Neural progenitor cell (in vitro differentiated cells): ENCODE results near the gene NR1H4. TPM values are rescaled to one million over a fixed set of nuclear protein-coding genes. Genes with fewer than 3 reads are reported as not detected.

Source experiments
- DNase-seq: peaks from one replicate; pipeline ENCODE4 v3.0.0-alpha.2; 2016; ENCODE audit warnings: low spot score
- H2AFZ ChIP-seq: fragments of 200-600 bp; sonication (generic); replicated peaks from 2 replicates; pipeline ENCODE4 v1.6.1; 2016; ENCODE audit warnings: antibody characterized with exemption
- H3F3A ChIP-seq: fragments of 200-600 bp; sonication (generic); 2 replicates; pipeline ENCODE4 v1.6.1; 2016; ENCODE audit warnings: antibody characterized with exemption, low read depth
- H3K27ac ChIP-seq: fragments of 200-600 bp; sonication (generic); 2 replicates; pipeline ENCODE4 v1.5.1; 2016; ENCODE audit warnings: mild to moderate bottlenecking
- H3K27me3 ChIP-seq: fragments of 200-600 bp; sonication (generic); 2 replicates; pipeline ENCODE4 v1.6.1; 2016; ENCODE audit warnings: mild to moderate bottlenecking, moderate library complexity
- H3K36me3 ChIP-seq: fragments of 200-600 bp; sonication (generic); 2 replicates; pipeline ENCODE4 v1.5.1; 2016
- H3K4me1 ChIP-seq: fragments of 200-600 bp; sonication (generic); 2 replicates; pipeline ENCODE4 v1.6.1; 2016; ENCODE audit warnings: mixed run types
- H3K4me2 ChIP-seq: fragments of 200-600 bp; sonication (generic); 2 replicates; pipeline ENCODE4 v1.6.1; 2016
- H3K4me3 ChIP-seq: fragments of 200-600 bp; sonication (generic); 2 replicates; pipeline ENCODE4 v1.5.1; 2016
- H3K79me2 ChIP-seq: fragments of 200-600 bp; sonication (generic); 2 replicates; pipeline ENCODE4 v1.6.1; 2016; ENCODE audit warnings: low read depth
- H3K9ac ChIP-seq: fragments of 200-600 bp; sonication (generic); 2 replicates; pipeline ENCODE4 v1.6.1; 2016
- H3K9me3 ChIP-seq: fragments of 200-600 bp; sonication (generic); 2 replicates; pipeline ENCODE4 v1.5.1; 2016; ENCODE audit warnings: low read depth
- H4K20me1 ChIP-seq: fragments of 200-600 bp; sonication (generic); 2 replicates; pipeline ENCODE4 v1.6.1; 2016; ENCODE audit warnings: low read depth
- H3K27ac Mint-ChIP-seq: 3 replicates; pipeline ENCODE4 v1.8.0; 2021; ENCODE audit warnings: mixed read lengths
- H3K27me3 Mint-ChIP-seq: 2 replicates; pipeline ENCODE4 v1.8.0; 2022; ENCODE audit warnings: low read depth, mild to moderate bottlenecking, inconsistent platforms, moderate library complexity, mixed read lengths; ENCODE audit not compliant: insufficient read depth
- H3K36me3 Mint-ChIP-seq: 3 replicates; pipeline ENCODE4 v1.8.0; 2021; ENCODE audit warnings: mixed read lengths
- H3K4me1 Mint-ChIP-seq: 3 replicates; pipeline ENCODE4 v1.8.0; 2021; ENCODE audit warnings: mixed read lengths
- H3K4me3 Mint-ChIP-seq: 3 replicates; pipeline ENCODE4 v1.8.0; 2021; ENCODE audit warnings: mild to moderate bottlenecking, moderate library complexity, mixed read lengths
- H3K9me3 Mint-ChIP-seq: 3 replicates; pipeline ENCODE4 v1.8.0; 2020; ENCODE audit warnings: mixed read lengths
- EZH2 ChIP-seq: fragments of 200-600 bp; sonication (generic); IDR thresholded peaks from 2 replicates; pipeline ENCODE4 v1.6.1; 2017; ENCODE audit warnings: antibody characterized with exemption, mild to moderate bottlenecking, moderate library complexity
- EZH2phosphoT487 ChIP-seq: fragments of 200-600 bp; sonication (generic); IDR thresholded peaks from 2 replicates; pipeline ENCODE4 v1.6.1; 2017; ENCODE audit warnings: antibody characterized with exemption
- total RNA-seq: library from RNA; depleted of rRNA; stranded (reverse); fragments of >200 nt; gene quantifications from 2 replicates; pipeline ENCODE4 v1.2.3, GENCODE V29; 2015; ENCODE audit warnings: low replicate concordance
- TF ChIP-seq, protein P1 (sequence below): fragments of 200-600 bp; sonication (generic); IDR thresholded peaks from 2 replicates; pipeline ENCODE4 v1.5.1; 2017; ENCODE audit warnings: antibody characterized with exemption, mild to moderate bottlenecking

Gene NR1H4
- total RNA-seq, 1 donor from 2014 or later, result not detected

DNA sequence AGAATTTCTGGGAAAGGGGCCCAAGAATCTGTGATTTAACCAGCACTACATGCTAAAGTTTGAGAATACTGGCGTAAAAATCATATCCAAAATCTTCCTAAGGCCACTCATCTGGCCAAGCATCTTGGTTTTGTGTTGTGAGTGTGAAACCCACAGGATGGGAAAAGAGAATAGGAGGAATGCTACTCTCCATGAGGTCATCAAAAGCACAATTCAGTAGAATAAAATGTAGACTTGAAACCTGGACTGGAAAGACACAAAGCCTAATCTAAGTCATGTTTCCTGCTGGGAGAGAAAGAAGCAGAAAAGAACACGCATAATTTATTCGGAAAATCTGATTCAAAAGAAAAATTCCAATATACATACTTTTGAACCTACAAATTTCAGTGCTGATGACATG, 42.3 kb downstream of the NR1H4 start:
- TF ChIP-seq, protein P1, sequence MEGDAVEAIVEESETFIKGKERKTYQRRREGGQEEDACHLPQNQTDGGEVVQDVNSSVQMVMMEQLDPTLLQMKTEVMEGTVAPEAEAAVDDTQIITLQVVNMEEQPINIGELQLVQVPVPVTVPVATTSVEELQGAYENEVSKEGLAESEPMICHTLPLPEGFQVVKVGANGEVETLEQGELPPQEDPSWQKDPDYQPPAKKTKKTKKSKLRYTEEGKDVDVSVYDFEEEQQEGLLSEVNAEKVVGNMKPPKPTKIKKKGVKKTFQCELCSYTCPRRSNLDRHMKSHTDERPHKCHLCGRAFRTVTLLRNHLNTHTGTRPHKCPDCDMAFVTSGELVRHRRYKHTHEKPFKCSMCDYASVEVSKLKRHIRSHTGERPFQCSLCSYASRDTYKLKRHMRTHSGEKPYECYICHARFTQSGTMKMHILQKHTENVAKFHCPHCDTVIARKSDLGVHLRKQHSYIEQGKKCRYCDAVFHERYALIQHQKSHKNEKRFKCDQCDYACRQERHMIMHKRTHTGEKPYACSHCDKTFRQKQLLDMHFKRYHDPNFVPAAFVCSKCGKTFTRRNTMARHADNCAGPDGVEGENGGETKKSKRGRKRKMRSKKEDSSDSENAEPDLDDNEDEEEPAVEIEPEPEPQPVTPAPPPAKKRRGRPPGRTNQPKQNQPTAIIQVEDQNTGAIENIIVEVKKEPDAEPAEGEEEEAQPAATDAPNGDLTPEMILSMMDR, result no peak
- TF ChIP-seq EZH2, result no peak
- no peak for TF ChIP-seq EZH2phosphoT487
- H3K9ac ChIP-seq, result no peak overlapping the region
- no peak overlapping the region for H3K4me3 ChIP-seq
- Mint-ChIP-seq H3K36me3 (no peaks in the 10 kb centered on the region), H3K4me1 (peaks cover 2% of the 10 kb centered on the region), H3K4me3 (no peak overlapping the region), H3K9me3 (peaks cover 3% of the 10 kb centered on the region), H3K27ac (no peak overlapping the region), H3K27me3 (peaks cover 2% of the 10 kb centered on the region)
- no peak overlapping the region for H2AFZ ChIP-seq
- no peak for DNase-seq
- H3F3A ChIP-seq, result no peaks in the 10 kb centered on the region
- no peaks in the 10 kb centered on the region for H3K4me1 ChIP-seq
- no peak overlapping the region for H3K27ac ChIP-seq
- no peaks in the 10 kb centered on the region for H3K36me3 ChIP-seq
- no peaks in the 10 kb centered on the region for H3K9me3 ChIP-seq
- H4K20me1 ChIP-seq, result no peaks in the 10 kb centered on the region
- H3K79me2 ChIP-seq, result no peaks in the 10 kb centered on the region
- no peaks in the 10 kb centered on the region for H3K27me3 ChIP-seq
- H3K4me2 ChIP-seq, result no peak overlapping the region

GRCh38 chr12:100518376-100518775, 44.7 kb downstream of the NR1H4 start:
- Histone ChIP-seq H3F3A (no peaks in the 10 kb centered on the region), H3K4me2 (no peak overlapping the region), H3K9ac (no peak overlapping the region), H3K27ac (no peak overlapping the region), H3K4me3 (no peak overlapping the region), H3K27me3 (no peaks in the 10 kb centered on the region), H3K79me2 (no peaks in the 10 kb centered on the region), H2AFZ (no peak overlapping the region), H4K20me1 (no peaks in the 10 kb centered on the region), H3K9me3 (no peaks in the 10 kb centered on the region), H3K36me3 (no peaks in the 10 kb centered on the region), H3K4me1 (no peaks in the 10 kb centered on the region)
- Mint-ChIP-seq H3K4me1 (peaks cover 2% of the 10 kb centered on the region), H3K9me3 (peaks cover 3% of the 10 kb centered on the region), H3K36me3 (no peaks in the 10 kb centered on the region), H3K27ac (no peak overlapping the region), H3K4me3 (no peak overlapping the region), H3K27me3 (no peaks in the 10 kb centered on the region)
- DNase-seq, result no peak
- TF ChIP-seq, protein P1, result no peak
- TF ChIP-seq EZH2 (no peak), EZH2phosphoT487 (no peak)

GRCh38 chr12:100520048-100520769, 46.5 kb downstream of the NR1H4 start:
- H3K4me3 ChIP-seq, result no peak overlapping the region
- no peaks in the 10 kb centered on the region for H3F3A ChIP-seq
- H3K4me1 Mint-ChIP-seq, result peaks cover 2% of the 10 kb centered on the region
- no peak overlapping the region for H3K27ac ChIP-seq
- no peak for TF ChIP-seq EZH2phosphoT487
- no peak overlapping the region for H3K4me2 ChIP-seq
- no peaks in the 10 kb centered on the region for H3K79me2 ChIP-seq
- H3K27me3 Mint-ChIP-seq, result no peaks in the 10 kb centered on the region
- H3K9me3 ChIP-seq, result no peaks in the 10 kb centered on the region
- H3K4me3 Mint-ChIP-seq, result no peak overlapping the region
- no peaks in the 10 kb centered on the region for H3K36me3 Mint-ChIP-seq
- H3K27ac Mint-ChIP-seq, result no peak overlapping the region
- no peaks in the 10 kb centered on the region for H4K20me1 ChIP-seq
- peaks cover 3% of the 10 kb centered on the region for H3K9me3 Mint-ChIP-seq
- H2AFZ ChIP-seq, result peak overlapping the region; percentile 78
- H3K9ac ChIP-seq, result no peak overlapping the region
- no peaks in the 10 kb centered on the region for H3K4me1 ChIP-seq
- peak; percentile 6 for DNase-seq
- no peaks in the 10 kb centered on the region for H3K27me3 ChIP-seq
- no peaks in the 10 kb centered on the region for H3K36me3 ChIP-seq

GRCh38 chr12:100521958-100522357, 48.3 kb downstream of the NR1H4 start:
- Histone ChIP-seq H3K4me1 (no peaks in the 10 kb centered on the region), H3F3A (no peaks in the 10 kb centered on the region), H3K4me2 (no peak overlapping the region), H3K36me3 (no peaks in the 10 kb centered on the region), H3K9me3 (no peaks in the 10 kb centered on the region), H3K9ac (no peak overlapping the region), H2AFZ (no peak overlapping the region), H3K4me3 (no peak overlapping the region), H4K20me1 (no peaks in the 10 kb centered on the region), H3K27me3 (no peaks in the 10 kb centered on the region), H3K79me2 (no peaks in the 10 kb centered on the region), H3K27ac (no peak overlapping the region)
- no peaks in the 10 kb centered on the region for H3K36me3 Mint-ChIP-seq
- H3K9me3 Mint-ChIP-seq, result peaks cover 3% of the 10 kb centered on the region
- H3K4me3 Mint-ChIP-seq, result no peak overlapping the region
- H3K27me3 Mint-ChIP-seq, result no peaks in the 10 kb centered on the region
- TF ChIP-seq EZH2phosphoT487, result no peak
- TF ChIP-seq, protein P1, result no peak
- TF ChIP-seq EZH2, result no peak
- DNase-seq, result no peak
- no peaks in the 10 kb centered on the region for H3K4me1 Mint-ChIP-seq
- H3K27ac Mint-ChIP-seq, result no peak overlapping the region
